ENCODE data around the gene KLHL12. TPM values are rescaled to one million over a fixed set of nuclear protein-coding genes. Genes with fewer than 3 reads are reported as not detected.

Gene KLHL12
- polyA plus RNA-seq (2013, experiment 1 of 2): 23.0 TPM
- polyA plus RNA-seq (2013, experiment 2 of 2): 24.0 TPM

- peak within 1 kb of the TSS; percentile 65 for H3K4me3 ChIP-seq (ENCODE audit: extremely low read depth, insufficient read depth, low read length, poor library complexity, severe bottlenecking)
- peaks cover 25% of the 10 kb centered on the region for H3K36me3 ChIP-seq (ENCODE audit: control insufficient read depth, insufficient read depth, low read length)
- 2% methylated on average over 41 to 50 of the region's 57 CpGs for WGBS, 2 experiments (ENCODE audit: insufficient coverage in 2 of 2)
- H3K27ac ChIP-seq (ENCODE audit: low read depth, low read length, severe bottlenecking): peak within 1 kb of the TSS; percentile 87
- H3K4me1 ChIP-seq (ENCODE audit: control insufficient read depth, insufficient read depth, low read length, poor library complexity, severe bottlenecking): no peaks in the 10 kb centered on the region
- no peaks in the 10 kb centered on the region for H3K9me3 ChIP-seq (ENCODE audit: control insufficient read depth, low read length)
Observed at GRCh38 chr1:202926581-202927491, at the start of gene KLHL12. Gene KLHL12 (minus strand): TSS chr1:202927234. CDS start chr1:202925162, 2,072 bp downstream.

GRCh38 chr1:202976633-202977032 lies 49.6 kb upstream of the KLHL12 start:
- WGBS, 2 experiments (ENCODE audit: insufficient coverage in 2 of 2): 83 to 88% methylated on average over 1 to 2 of the region's 3 CpGs
- no peak overlapping the region for H3K27ac ChIP-seq (ENCODE audit: low read depth, low read length, severe bottlenecking)

GRCh38 chr1:202974856-202975255 lies 47.8 kb upstream of the KLHL12 start:
- H3K4me1 ChIP-seq (ENCODE audit: control insufficient read depth, insufficient read depth, low read length, poor library complexity, severe bottlenecking): no peaks in the 10 kb centered on the region
- H3K36me3 ChIP-seq (ENCODE audit: control insufficient read depth, insufficient read depth, low read length): no peaks in the 10 kb centered on the region
- WGBS, 2 experiments (ENCODE audit: insufficient coverage in 2 of 2): 78 to 100% methylated on average over 2 to 3 of the region's 3 CpGs
- no peaks in the 10 kb centered on the region for H3K9me3 ChIP-seq (ENCODE audit: control insufficient read depth, low read length)
- H3K27ac ChIP-seq (ENCODE audit: low read depth, low read length, severe bottlenecking): no peak overlapping the region
- no peak overlapping the region for H3K4me3 ChIP-seq (ENCODE audit: extremely low read depth, insufficient read depth, low read length, poor library complexity, severe bottlenecking)

More at GRCh38 chr1:202976633-202977032, 49.6 kb upstream of the KLHL12 start:
- H3K4me1 ChIP-seq (ENCODE audit: control insufficient read depth, insufficient read depth, low read length, poor library complexity, severe bottlenecking): no peaks in the 10 kb centered on the region
- H3K9me3 ChIP-seq (ENCODE audit: control insufficient read depth, low read length): no peaks in the 10 kb centered on the region
- H3K4me3 ChIP-seq (ENCODE audit: extremely low read depth, insufficient read depth, low read length, poor library complexity, severe bottlenecking): no peak overlapping the region
- H3K36me3 ChIP-seq (ENCODE audit: control insufficient read depth, insufficient read depth, low read length): no peaks in the 10 kb centered on the region

GRCh38 chr1:202972046-202972445 lies 45.0 kb upstream of the KLHL12 start:
- no peak overlapping the region for H3K4me3 ChIP-seq (ENCODE audit: extremely low read depth, insufficient read depth, low read length, poor library complexity, severe bottlenecking)
- H3K4me1 ChIP-seq (ENCODE audit: control insufficient read depth, insufficient read depth, low read length, poor library complexity, severe bottlenecking): peaks cover 7% of the 10 kb centered on the region
- H3K36me3 ChIP-seq (ENCODE audit: control insufficient read depth, insufficient read depth, low read length): no peaks in the 10 kb centered on the region
- 90 to 95% methylated on average over 2 of the region's 4 CpGs for WGBS, 2 experiments (ENCODE audit: insufficient coverage in 2 of 2)
- no peak overlapping the region for H3K27ac ChIP-seq (ENCODE audit: low read depth, low read length, severe bottlenecking)
- H3K9me3 ChIP-seq (ENCODE audit: control insufficient read depth, low read length): no peaks in the 10 kb centered on the region

- Histone ChIP-seq H3K9me3 (ENCODE audit: control insufficient read depth, low read length) (no peaks in the 10 kb centered on the region), H3K36me3 (ENCODE audit: control insufficient read depth, insufficient read depth, low read length) (peaks cover 9% of the 10 kb centered on the region), H3K4me3 (ENCODE audit: extremely low read depth, insufficient read depth, low read length, poor library complexity, severe bottlenecking) (no peak overlapping the region), H3K4me1 (ENCODE audit: control insufficient read depth, insufficient read depth, low read length, poor library complexity, severe bottlenecking) (peaks cover 26% of the 10 kb centered on the region), H3K27ac (ENCODE audit: low read depth, low read length, severe bottlenecking) (no peak overlapping the region)
- 0 to 17% methylated on average over 1 of the region's 5 CpGs for WGBS, 2 experiments (ENCODE audit: insufficient coverage in 2 of 2)
Observed at GRCh38 chr1:202968895-202969295, 41.9 kb upstream of the KLHL12 start.

- 70% methylated on average over 2 of the region's 3 CpGs; no CpG with 5 or more reads in 1 of the 2 experiments for WGBS, 2 experiments (ENCODE audit: insufficient coverage in 2 of 2)
- H3K4me3 ChIP-seq (ENCODE audit: extremely low read depth, insufficient read depth, low read length, poor library complexity, severe bottlenecking): peak overlapping the region; percentile 90
- peaks cover 26% of the 10 kb centered on the region for H3K4me1 ChIP-seq (ENCODE audit: control insufficient read depth, insufficient read depth, low read length, poor library complexity, severe bottlenecking)
Observed at GRCh38 chr1:202968351-202968750, 41.3 kb upstream of the KLHL12 start.

GRCh38 chr1:202967684-202968281 lies 40.7 kb upstream of the KLHL12 start:
- Histone ChIP-seq H3K4me1 (ENCODE audit: control insufficient read depth, insufficient read depth, low read length, poor library complexity, severe bottlenecking) (peaks cover 26% of the 10 kb centered on the region), H3K27ac (ENCODE audit: low read depth, low read length, severe bottlenecking) (peak overlapping the region; percentile 3), H3K36me3 (ENCODE audit: control insufficient read depth, insufficient read depth, low read length) (peaks cover 19% of the 10 kb centered on the region), H3K4me3 (ENCODE audit: extremely low read depth, insufficient read depth, low read length, poor library complexity, severe bottlenecking) (peak overlapping the region; percentile 90), H3K9me3 (ENCODE audit: control insufficient read depth, low read length) (no peaks in the 10 kb centered on the region)
- 21 to 36% methylated on average over 14 to 16 of the region's 21 CpGs for WGBS, 2 experiments (ENCODE audit: insufficient coverage in 2 of 2)

More at GRCh38 chr1:202968351-202968750, 41.3 kb upstream of the KLHL12 start:
- Histone ChIP-seq H3K36me3 (ENCODE audit: control insufficient read depth, insufficient read depth, low read length) (peaks cover 14% of the 10 kb centered on the region), H3K27ac (ENCODE audit: low read depth, low read length, severe bottlenecking) (no peak overlapping the region), H3K9me3 (ENCODE audit: control insufficient read depth, low read length) (no peaks in the 10 kb centered on the region)

GRCh38 chr1:202966006-202966898 lies 39.2 kb upstream of the KLHL12 start:
- no peaks in the 10 kb centered on the region for H3K9me3 ChIP-seq (ENCODE audit: control insufficient read depth, low read length)
- peaks cover 26% of the 10 kb centered on the region for H3K4me1 ChIP-seq (ENCODE audit: control insufficient read depth, insufficient read depth, low read length, poor library complexity, severe bottlenecking)
- H3K36me3 ChIP-seq (ENCODE audit: control insufficient read depth, insufficient read depth, low read length): peaks cover 34% of the 10 kb centered on the region
- peak overlapping the region; percentile 90 for H3K4me3 ChIP-seq (ENCODE audit: extremely low read depth, insufficient read depth, low read length, poor library complexity, severe bottlenecking)
- H3K27ac ChIP-seq (ENCODE audit: low read depth, low read length, severe bottlenecking): no peak overlapping the region
- 57 to 60% methylated on average over 14 of the region's 18 CpGs for WGBS, 2 experiments (ENCODE audit: insufficient coverage in 2 of 2)

GRCh38 chr1:202965422-202965821 lies 38.4 kb upstream of the KLHL12 start:
- WGBS, 2 experiments (ENCODE audit: insufficient coverage in 2 of 2): 86 to 90% methylated on average over 3 of the region's 3 CpGs
- Histone ChIP-seq H3K9me3 (ENCODE audit: control insufficient read depth, low read length) (no peaks in the 10 kb centered on the region), H3K27ac (ENCODE audit: low read depth, low read length, severe bottlenecking) (no peak overlapping the region), H3K4me1 (ENCODE audit: control insufficient read depth, insufficient read depth, low read length, poor library complexity, severe bottlenecking) (peaks cover 26% of the 10 kb centered on the region), H3K4me3 (ENCODE audit: extremely low read depth, insufficient read depth, low read length, poor library complexity, severe bottlenecking) (no peak overlapping the region), H3K36me3 (ENCODE audit: control insufficient read depth, insufficient read depth, low read length) (peaks cover 36% of the 10 kb centered on the region)

GRCh38 chr1:202964791-202965410 lies 37.9 kb upstream of the KLHL12 start:
- Histone ChIP-seq H3K36me3 (ENCODE audit: control insufficient read depth, insufficient read depth, low read length) (peaks cover 36% of the 10 kb centered on the region), H3K9me3 (ENCODE audit: control insufficient read depth, low read length) (no peaks in the 10 kb centered on the region), H3K27ac (ENCODE audit: low read depth, low read length, severe bottlenecking) (peak overlapping the region; percentile 25), H3K4me3 (ENCODE audit: extremely low read depth, insufficient read depth, low read length, poor library complexity, severe bottlenecking) (no peak overlapping the region), H3K4me1 (ENCODE audit: control insufficient read depth, insufficient read depth, low read length, poor library complexity, severe bottlenecking) (peaks cover 26% of the 10 kb centered on the region)
- WGBS, 2 experiments (ENCODE audit: insufficient coverage in 2 of 2): 93 to 96% methylated on average over 3 to 4 of the region's 6 CpGs
